GM18519 (cell line): ENCODE measurements around the gene ATRIP.

Experiments
- ATAC-seq: cut with Tn5 transposase; IDR thresholded peaks from one replicate; pipeline ENCODE4 v1.9.1; 2021; ENCODE audit warnings: mild to moderate bottlenecking, moderate library complexity; ENCODE audit not compliant: unreplicated experiment, low FRiP score

ATRIP gene

DNA sequence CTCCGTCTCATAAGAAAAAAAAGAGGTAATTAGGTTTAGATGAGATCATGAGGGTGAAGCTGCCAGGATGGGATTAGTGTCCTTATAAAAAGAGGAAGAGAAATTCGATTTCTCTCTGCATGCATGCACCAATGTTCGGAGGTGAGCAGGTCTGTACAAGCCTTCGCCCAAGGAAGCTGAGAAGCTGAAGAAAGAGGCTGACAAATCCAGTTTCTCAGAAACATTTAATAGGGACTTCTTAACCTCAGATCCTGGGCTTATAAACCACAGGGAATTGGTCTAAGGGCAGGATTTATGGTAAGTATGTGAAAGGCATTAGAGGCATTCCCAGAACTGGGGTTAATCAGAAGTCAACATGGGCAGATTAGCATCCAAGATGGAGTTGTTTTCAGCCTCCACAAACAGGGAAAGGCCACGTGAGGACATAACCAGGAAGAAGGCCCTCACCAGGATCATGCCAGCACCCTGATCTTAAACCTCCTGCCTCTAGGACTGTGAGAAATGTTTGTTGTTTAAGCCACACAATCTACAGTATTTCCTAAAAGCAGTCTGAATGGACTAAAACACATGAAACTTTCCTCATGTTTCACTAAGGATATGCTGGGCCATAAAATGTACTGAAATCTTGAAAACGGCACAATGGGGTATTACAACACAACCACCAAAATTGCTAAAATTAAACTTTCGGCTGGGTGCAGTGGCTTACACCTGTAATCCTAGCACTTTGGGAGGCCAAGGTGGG, 46.1 kb downstream of the ATRIP start:
- no peak for ATAC-seq

DNA sequence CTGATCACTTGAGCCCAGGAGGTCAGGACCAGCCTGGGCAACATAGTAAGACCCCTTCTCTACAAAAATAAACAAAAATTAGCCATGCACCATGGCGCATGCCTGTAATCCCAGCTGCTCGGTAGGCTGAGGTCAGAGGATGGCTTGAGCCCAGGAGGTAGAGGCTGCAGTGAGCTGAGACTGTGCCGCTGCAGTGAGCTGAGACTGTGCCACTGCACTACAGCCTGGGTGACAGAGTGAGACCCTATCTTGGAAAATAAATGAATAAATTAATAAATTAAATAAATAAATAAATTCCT, 46.6 kb downstream of the ATRIP start:
- no peak for ATAC-seq

DNA sequence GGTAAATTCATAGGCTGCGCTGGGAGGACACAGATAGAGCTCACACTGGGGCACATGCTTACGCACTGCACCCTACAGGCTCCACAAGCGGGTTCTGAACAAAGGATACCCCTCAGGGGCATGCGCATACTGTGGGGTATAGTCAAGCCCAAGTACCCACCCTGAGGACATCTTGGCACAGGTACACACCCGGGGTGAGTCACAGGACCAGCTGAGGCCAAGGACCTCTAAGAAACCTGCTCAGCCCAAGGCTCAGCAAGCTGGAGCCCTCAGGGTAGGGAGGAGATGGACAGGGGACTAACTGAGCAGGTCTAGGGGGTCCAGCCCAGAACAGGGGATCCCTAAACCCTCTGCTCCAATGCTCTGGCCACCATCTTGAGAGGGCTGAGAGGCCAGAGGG, 54.1 kb downstream of the ATRIP start:
- no peak for ATAC-seq

DNA sequence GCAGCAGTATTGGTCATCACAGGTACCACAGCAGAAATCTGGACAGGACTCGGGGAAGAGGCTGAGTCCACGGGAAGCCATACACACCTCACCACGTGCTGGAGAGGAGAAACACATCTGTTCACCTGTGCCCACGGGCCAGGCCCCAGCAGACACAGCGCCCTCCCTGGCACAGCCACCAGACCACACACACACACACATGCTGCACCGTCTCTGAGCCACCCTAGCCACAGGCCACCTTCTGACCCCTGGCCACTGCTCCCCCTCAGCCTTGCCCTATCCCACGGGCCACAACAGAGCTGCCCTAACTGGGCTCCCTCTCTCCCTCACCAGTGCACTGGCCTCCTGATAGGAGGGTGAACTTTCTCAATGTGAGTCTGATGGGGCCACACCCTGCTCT, 54.7 kb downstream of the ATRIP start:
- ATAC-seq = no peak

DNA sequence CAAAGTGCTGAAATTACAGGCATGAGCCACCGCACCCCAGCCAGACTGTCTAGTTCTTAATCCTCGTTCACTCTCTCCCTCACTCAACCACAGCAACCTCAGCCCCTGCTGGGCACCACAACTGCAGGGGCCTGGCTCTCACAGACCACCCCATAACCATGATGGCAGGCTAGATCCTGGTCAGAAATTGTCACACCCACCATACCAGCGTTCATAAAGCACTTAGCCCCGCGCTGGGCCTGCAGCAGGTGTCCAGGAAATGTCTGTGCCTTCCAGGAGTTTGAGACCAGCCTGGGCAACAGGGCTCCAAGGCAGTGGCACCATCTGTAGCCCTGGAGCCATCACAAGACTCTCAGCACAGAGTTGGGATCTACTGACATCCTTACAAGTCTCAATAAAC, 55.6 kb downstream of the ATRIP start:
- ATAC-seq = no peak

DNA sequence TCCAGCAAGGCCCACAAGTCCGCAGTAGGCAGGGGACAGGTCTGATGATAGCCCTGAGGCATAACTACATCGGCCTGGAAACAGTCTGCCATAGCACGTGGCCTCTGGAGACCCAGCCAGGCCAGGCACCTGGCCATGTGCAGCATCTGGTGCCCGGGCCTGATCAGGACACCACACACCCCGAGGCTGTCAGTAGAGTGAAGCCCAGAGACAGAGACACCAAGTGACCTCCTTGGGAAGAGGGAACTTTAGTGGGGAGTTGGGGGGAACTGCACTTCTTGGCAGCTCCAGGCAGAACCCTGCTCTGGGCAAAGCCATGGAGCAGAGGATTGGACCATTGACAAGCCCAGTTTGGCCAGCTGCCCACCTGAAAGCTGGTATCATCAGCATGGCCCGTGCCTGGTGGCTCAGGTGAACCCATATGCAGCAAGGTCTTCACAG, 56.2 kb downstream of the ATRIP start:
- no peak for ATAC-seq

DNA sequence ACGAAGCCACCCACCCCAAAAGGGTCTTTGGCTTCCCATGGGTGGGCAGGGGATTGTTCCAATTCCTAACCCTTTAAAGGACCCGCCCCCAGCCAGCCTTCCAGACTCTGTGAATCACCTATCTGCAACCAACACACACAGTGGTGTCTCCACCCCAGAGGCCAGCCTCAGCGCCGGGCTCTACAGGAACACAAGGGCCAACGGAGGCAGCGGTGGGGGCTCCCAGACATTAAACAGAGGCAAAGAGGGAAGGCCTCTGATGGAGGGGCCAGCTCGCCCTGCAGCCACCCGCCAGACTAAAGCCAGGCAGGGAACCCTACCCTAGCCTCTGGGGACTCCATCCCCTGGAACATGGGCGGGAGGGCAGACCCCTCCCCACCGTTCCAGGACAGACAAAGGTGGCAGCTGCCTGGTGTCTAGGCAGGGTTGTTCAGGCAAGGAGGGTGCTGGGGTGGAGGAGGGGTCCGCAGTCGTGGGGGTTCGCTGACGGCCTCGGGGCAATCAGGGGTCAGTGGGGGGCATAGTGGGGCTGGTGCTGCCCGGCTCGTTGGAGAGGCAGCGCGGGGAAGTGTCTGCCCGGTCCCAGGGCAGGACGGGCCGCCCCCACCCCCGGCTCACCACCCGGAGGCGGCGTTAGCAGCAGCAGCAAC, 57.0 kb downstream of the ATRIP start:
- ATAC-seq = no peak

DNA sequence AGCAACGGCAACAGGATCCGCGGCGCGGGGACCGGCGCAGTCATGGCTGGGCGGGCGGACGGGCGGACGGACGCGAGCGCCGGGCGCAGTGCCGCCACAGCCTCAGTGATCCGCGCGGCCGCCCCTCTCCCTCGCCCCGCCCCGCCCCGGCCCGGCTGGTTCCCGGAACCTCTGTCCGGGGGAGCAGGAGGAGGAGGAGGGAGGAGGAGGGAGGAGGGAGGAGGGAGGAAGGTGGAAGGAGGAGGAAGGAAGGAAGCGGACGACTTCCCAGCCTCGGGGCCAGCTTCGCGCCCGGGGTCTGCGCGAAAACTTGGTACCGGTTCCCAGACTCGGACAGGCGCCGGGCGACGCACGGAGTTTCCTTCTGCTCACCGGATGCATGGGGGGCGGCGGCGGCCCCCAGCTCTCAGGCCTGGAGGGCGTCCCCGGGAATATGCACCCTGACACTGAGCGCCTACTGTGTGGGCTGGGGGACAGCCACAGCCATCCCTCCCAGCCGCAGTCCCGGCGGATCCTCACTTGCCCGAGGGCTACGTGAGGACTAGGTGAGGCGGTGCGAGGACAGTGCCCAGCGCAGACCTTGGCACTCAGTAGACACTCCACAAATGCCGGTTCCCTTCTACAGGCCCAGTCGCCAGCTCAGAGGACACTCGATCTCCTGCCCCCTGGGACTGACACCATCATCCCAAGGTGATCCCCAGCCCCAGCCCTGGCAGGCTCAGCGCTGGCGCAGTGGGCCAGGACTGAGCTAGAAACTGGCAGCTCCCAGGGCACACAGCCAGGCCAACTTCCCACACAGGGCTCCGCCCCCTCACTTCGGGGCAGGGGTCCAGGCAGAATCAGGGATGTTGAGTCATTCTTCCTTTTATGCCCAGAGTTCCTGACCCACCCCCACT, 57.8 kb downstream of the ATRIP start, which contains the start of gene SHISA5:
TSS of gene SHISA5 (minus strand) at position 124 of the 896 bp plus-strand sequence. CDS start at position 44, 80 bp downstream.
- ATAC-seq = no peak

DNA sequence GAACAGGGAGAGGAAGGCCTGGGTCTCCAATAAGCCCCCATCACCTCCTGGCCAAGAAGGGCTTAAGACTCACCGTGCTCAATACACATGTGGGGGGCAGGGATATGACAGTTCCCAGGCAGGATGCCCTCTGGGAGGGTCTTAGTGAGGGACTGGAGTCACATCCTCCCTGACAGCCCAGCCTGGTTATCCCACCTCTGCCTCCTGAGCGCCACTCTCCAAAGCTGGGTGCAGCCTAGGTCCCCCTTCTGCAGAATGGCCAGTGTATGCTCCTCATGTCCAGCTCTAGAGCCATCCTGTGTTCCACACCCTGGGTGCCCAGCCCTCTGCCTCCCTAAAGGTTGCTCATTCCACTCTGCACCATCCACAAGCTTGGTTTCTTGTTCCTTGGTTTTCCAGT, 58.6 kb downstream of the ATRIP start:
- no peak for ATAC-seq

DNA sequence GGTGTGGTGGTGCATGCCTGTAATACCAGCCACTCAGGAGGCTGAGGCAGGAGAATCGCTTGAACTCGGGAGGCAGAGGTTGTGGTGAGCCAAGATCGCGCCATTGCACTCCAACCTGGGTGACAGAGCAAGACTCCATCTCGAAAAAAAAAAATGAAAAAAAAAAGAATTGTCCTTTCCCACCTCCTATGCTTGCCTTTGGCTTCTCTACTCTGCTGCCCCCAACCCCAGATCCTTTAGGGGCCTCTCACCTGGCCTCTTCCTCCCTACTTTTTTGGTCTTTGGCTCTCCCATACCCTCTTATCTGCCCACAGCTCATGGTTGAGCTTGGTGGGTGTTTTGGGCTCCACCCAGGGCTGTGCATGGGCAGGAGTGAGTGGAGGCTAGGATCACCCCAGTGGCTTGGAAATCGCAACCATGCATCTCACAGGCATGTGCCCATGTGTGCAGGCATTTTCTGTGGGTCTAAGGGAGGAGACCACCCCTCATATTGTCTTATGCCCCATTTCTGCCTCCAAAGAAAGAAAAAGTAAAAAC, 59.5 kb downstream of the ATRIP start:
- ATAC-seq = no peak

DNA sequence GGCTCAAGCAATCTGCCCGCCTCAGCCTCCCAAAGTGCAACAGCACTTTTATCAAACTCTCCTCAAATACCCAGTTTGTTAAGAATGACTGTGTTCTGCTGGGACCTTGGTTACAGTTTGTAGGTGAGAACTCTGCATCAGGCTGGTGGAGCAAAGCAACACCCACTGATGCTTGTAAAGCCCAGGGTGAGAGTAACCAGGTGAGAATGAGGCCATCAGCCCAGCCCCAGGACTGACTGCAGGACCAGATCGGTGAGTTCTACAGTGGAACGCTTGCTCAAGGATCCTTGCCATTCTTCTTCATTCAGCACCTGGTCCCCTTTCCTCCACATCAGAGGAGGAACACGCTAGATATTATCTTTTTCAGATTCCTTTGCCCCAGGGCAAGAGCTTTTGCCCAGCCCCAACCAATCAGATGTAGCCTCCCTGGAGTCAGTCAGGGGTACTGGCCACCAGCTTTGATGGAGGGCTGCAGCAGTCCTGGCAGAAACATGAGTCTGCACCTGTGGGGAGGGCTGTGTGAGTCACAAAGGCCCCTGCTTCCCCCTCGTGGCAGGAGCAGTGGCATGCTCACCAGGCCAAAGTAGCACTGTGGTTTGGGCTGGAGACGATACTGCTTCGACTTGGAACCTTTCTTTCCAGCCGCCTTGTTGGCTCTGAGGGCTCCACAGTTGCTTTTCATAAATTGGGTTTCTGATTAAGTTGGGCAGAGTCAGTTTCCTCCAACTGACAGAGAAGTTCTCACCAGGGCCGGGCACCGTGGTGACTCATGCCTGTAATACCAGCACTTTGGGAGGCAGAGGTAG, 60.9 kb downstream of the ATRIP start:
- ATAC-seq = no peak

DNA sequence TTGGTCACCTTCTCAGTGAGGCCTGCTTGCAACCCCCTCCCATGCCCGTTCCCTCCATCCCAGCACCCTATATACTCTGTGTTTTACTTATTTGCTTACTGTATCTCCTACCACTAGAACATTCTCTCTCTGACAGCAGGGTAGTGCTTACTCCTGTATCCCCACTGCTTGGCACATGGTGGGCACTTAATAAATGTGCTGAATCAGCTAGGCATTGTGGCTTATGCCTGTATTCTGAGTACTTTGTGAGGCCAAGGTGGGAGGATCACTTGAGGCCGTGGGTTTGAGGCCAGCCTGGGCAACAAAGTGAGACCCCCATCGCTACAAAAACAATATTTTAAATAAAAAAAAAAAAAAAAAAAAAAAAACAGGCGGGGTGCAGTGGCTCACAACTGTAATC, 65.0 kb downstream of the ATRIP start:
- ATAC-seq = no peak

DNA sequence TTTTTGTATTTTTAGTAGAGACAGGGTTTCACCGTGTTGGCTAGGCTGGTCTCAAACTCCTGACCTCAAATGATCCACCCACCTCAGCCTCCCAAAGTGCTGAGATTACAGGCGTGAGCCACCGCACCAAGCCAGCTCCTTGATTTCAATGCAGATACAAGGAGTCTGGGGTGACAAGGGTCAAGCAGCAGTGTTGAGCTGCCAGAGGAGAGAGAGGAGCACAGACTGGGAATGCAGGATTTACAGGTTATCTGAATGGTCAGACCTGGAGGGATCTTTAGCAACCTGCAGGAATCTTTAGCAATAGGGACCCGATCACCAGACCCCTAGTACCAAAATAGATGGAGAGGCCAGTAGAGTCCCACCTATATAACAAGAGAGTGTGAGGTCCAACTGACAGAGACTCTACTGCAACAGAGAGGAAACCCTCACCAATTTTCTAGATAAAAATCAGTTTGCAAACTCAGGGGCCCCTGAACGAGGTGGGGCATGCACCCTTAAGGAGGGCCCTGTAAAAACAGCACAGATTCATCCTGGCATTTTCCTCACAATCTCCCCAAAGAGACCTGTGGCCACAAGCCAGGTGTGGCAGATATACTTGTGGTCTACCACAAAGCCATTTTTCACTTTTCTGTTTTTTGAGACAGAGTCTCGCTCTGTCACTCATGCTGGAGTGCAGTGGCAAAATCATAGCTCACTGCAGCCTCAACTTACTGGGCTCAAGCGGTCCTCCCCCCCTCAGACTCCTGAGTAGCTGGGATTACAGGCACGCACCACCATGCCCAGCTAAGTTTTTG, 68.1 kb downstream of the ATRIP start:
- ATAC-seq = no peak
